Peyer's patch (tissue), 4 donors: Measurements from ENCODE around the gene PPP2R5C.

ENCODE experiments used
- POLR2A ChIP-seq, 2 donors: fragments of 450-650 bp; IDR thresholded peaks; one replicate each; pipeline ENCODE4 v1.5.1; 2017; ENCODE audit warnings: antibody characterized with exemption in 2 of 2, mild to moderate bottlenecking in 2 of 2, moderate library complexity in 2 of 2
- TF ChIP-seq, protein P1 (sequence below), 6 experiments: fragments of 450-650 bp in 4 of 6; fragments of 200-600 bp in 2 of 6; sonication (generic) in 1 of 6; IDR thresholded peaks; one replicate each; pipeline ENCODE4 v1.5.1; 2017 to 2019; ENCODE audit warnings: antibody characterized with exemption in 6 of 6, mild to moderate bottlenecking in 3 of 6, moderate library complexity in 1 of 6

DNA sequence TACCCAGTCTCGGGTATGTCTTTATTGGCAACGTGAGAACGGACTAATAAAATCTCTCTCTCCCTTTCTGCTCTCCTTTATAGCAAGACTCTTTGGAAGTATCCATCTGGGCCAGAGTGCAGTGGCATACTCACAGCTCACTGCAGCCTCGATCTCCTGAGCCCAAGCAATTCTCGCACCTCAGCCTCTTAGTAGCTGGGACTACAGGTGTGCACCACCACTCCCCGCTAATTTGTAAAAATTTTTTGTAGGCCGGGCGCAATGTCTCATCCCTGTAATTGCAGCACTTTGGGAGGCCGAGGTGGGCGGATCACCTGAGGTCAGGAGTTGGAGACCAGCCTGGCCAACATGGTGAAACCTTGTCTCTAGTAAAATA, 33.2 kb upstream of the PPP2R5C start:
- TF ChIP-seq, protein P1, sequence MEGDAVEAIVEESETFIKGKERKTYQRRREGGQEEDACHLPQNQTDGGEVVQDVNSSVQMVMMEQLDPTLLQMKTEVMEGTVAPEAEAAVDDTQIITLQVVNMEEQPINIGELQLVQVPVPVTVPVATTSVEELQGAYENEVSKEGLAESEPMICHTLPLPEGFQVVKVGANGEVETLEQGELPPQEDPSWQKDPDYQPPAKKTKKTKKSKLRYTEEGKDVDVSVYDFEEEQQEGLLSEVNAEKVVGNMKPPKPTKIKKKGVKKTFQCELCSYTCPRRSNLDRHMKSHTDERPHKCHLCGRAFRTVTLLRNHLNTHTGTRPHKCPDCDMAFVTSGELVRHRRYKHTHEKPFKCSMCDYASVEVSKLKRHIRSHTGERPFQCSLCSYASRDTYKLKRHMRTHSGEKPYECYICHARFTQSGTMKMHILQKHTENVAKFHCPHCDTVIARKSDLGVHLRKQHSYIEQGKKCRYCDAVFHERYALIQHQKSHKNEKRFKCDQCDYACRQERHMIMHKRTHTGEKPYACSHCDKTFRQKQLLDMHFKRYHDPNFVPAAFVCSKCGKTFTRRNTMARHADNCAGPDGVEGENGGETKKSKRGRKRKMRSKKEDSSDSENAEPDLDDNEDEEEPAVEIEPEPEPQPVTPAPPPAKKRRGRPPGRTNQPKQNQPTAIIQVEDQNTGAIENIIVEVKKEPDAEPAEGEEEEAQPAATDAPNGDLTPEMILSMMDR (IDR thresholded peaks at IDR 0.05), result no peak
- no peak for TF ChIP-seq POLR2A (IDR thresholded peaks at IDR 0.05)
